AG04450 (cell line): ENCODE results near the gene LYAR. TPM values are rescaled to one million over a fixed set of nuclear protein-coding genes. Genes with fewer than 3 reads are reported as not detected.

Experiments used
- CTCF ChIA-PET: fragments of 300-600, 350-600 bp; formaldehyde crosslinking; extraction: SDS; loops from one replicate; lab custom pipeline; 2022; ENCODE audit warnings: antibody characterized with exemption, inconsistent platforms; lab: Charles Lee
- POLR2A ChIA-PET: fragments of 350-600 bp; formaldehyde crosslinking; extraction: SDS; loops from one replicate; lab custom pipeline; 2021; ENCODE audit warnings: antibody characterized with exemption, inconsistent platforms; lab: Yijun Ruan, JAX
- DNase-seq: peaks from one replicate; pipeline ENCODE4 v3.0.0-alpha.2; 2011; ENCODE audit warnings: low read depth, low spot score
- H3K27ac ChIP-seq: one replicate; pipeline ENCODE4 v1.5.1; 2012; ENCODE audit warnings: low read depth, low read length, control low read depth
- H3K27me3 ChIP-seq: one replicate; pipeline ENCODE4 v1.6.0; 2012; ENCODE audit warnings: low read length; ENCODE audit not compliant: control insufficient read depth, insufficient read depth
- H3K4me3 ChIP-seq: 2 replicates; pipeline ENCODE4 v1.5.1; 2011; ENCODE audit warnings: mild to moderate bottlenecking, low read depth, low read length, control low read depth
- H3K9me3 ChIP-seq: 2 replicates; pipeline ENCODE4 v1.5.1; 2012; ENCODE audit warnings: low read length; ENCODE audit not compliant: control insufficient read depth, insufficient read depth
- polyA plus RNA-seq: library from polyadenylated mRNA; depleted of rRNA; stranded (reverse); fragments of >200 nt; gene quantifications from 2 replicates; pipeline ENCODE4 v1.2.3, GENCODE V29; 2011
- TF ChIP-seq, protein P1 (sequence below): IDR thresholded peaks from 2 replicates; pipeline ENCODE4 v1.5.1; 2011; ENCODE audit warnings: low read depth, low read length, control low read depth, inconsistent platforms

The LYAR gene
- polyA plus RNA-seq, 1 experiment, result 7.8 TPM

DNA sequence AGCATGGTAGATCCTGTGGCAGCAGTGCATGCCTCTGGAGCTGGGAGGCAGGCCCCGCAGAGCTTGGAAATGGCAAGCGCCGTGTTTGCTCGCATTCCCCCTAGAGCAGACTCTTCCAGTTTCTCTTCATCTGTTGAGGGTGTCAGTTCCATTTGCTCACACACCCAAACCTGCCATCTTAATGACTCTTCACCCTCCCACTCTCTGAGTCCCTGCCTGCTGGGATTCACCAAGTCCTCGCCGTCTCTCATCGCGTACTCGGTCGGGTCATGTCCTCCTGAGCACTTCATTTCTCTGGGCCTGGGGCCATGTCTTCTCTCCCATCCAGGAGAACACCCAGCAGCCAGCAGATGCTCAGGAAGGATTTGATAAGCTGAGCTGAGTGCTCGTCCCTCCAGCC lies 17.0 kb upstream of the LYAR start:
- TF ChIP-seq, protein P1, sequence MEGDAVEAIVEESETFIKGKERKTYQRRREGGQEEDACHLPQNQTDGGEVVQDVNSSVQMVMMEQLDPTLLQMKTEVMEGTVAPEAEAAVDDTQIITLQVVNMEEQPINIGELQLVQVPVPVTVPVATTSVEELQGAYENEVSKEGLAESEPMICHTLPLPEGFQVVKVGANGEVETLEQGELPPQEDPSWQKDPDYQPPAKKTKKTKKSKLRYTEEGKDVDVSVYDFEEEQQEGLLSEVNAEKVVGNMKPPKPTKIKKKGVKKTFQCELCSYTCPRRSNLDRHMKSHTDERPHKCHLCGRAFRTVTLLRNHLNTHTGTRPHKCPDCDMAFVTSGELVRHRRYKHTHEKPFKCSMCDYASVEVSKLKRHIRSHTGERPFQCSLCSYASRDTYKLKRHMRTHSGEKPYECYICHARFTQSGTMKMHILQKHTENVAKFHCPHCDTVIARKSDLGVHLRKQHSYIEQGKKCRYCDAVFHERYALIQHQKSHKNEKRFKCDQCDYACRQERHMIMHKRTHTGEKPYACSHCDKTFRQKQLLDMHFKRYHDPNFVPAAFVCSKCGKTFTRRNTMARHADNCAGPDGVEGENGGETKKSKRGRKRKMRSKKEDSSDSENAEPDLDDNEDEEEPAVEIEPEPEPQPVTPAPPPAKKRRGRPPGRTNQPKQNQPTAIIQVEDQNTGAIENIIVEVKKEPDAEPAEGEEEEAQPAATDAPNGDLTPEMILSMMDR, result no peak
- H3K27ac ChIP-seq, result no peak overlapping the region
- POLR2A ChIA-PET, result no interaction called here
- no peaks in the 10 kb centered on the region for H3K27me3 ChIP-seq
- no peaks in the 10 kb centered on the region for H3K9me3 ChIP-seq
- no peak for DNase-seq
- CTCF ChIA-PET, result no interaction called here
- no peak overlapping the region for H3K4me3 ChIP-seq

DNA sequence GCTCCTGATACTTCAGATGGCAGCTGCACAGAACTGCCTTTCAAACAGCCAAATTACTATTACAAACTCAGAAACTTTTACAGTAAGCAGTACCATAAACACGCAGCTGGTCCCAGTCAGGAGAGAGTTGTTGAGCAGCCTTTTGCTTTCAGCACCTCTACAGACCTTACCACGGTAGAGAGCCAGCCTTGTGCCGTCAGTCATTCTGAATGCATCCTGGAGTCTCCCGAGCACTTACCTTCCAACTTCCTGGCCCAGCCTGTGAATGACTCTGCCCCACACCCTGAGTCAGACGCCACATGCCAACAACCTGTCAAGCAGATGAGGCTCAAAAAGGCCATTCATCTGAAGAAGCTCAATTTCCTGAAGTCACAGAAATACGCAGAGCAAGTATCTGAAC lies 12.5 kb upstream of the LYAR start:
- CTCF ChIA-PET, result no interaction called here
- POLR2A ChIA-PET, result interaction anchor here (0.6 kb wide), 1 partner anchor 31 kb away, joined by 3 read pairs; no protein-coding TSS in a partner anchor
- no peaks in the 10 kb centered on the region for H3K27me3 ChIP-seq
- no peak overlapping the region for H3K4me3 ChIP-seq
- no peaks in the 10 kb centered on the region for H3K9me3 ChIP-seq
- no peak for DNase-seq
- TF ChIP-seq, protein P1, result no peak
- no peak overlapping the region for H3K27ac ChIP-seq

DNA sequence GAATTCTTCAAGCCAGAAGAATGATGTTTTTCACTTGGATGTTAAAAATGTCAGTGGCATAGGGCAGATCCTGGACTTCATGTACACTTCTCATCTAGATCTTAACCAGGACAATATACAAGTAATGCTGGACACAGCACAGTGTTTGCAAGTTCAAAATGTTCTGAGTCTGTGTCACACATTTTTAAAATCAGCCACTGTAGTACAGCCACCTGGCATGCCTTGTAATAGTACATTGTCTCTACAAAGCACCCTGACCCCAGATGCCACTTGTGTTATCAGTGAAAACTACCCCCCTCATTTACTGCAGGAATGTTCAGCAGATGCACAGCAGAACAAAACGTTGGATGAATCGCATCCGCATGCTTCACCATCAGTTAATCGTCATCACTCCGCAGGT lies 12.0 kb upstream of the LYAR start:
- ChIA-PET CTCF (no interaction called here), POLR2A (no interaction called here)
- TF ChIP-seq, protein P1, result no peak
- Histone ChIP-seq H3K27ac (no peak overlapping the region), H3K9me3 (no peaks in the 10 kb centered on the region), H3K27me3 (no peaks in the 10 kb centered on the region), H3K4me3 (no peak overlapping the region)
- no peak for DNase-seq

DNA sequence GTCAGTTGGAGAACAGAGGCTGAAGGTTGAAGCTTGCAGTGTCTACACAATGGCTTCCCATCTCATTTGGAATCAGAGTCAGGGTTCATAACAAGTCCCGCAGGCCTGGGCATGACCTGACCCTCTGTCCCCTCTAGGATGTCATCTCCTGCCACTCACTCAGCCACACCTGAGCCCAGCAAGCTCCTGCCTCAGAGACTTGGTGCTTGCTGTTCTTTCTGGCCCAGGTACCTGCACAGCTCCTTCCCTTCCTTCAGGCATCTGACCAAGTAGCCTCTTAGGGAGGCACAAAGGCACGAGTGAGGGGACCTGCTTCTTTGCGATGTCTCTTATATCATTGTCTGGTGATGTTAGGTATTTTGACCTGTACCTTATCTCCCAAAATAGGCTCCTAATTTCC lies 9.1 kb upstream of the LYAR start:
- no peak for DNase-seq
- TF ChIP-seq, protein P1, result no peak
- H3K9me3 ChIP-seq, result no peaks in the 10 kb centered on the region
- no peak overlapping the region for H3K27ac ChIP-seq
- ChIA-PET POLR2A (interaction anchor here (1.2 kb wide), 1 partner anchor 9 kb away, joined by 3 read pairs; the partner anchor contains the start of genes LYAR and ZBTB49), CTCF (no interaction called here)
- H3K4me3 ChIP-seq, result no peak overlapping the region
- no peaks in the 10 kb centered on the region for H3K27me3 ChIP-seq

DNA sequence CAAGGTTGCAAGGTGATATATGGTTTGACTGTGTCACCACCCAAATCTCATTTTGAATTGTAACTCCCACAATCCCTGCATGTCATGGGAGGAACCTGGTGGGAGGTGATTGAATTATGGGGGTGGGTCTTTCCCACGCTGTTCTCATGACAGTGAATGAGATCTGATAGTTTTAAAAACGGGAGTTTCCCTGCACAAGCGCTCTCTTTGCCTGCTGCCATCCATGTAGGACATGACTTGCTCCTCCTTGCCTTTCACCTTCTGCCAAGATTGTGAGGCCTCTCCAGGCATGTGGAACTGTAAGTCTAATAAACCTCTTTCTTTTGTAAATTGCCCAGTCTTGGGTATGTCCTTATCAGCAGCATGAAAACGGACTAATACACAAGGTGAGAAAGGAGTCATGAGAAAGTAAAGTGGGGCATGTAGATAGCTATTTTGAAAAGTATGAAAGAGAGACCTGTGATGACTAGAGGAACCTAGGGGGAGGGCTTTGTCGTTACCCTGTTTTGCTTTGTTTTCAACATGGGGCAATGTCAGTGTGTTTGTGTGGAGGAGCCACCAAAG lies 6.4 kb upstream of the LYAR start:
- H3K27ac ChIP-seq, result no peak overlapping the region
- DNase-seq, result no peak
- ChIA-PET CTCF (no interaction called here), POLR2A (no interaction called here)
- no peaks in the 10 kb centered on the region for H3K9me3 ChIP-seq
- no peak overlapping the region for H3K4me3 ChIP-seq
- no peaks in the 10 kb centered on the region for H3K27me3 ChIP-seq
- TF ChIP-seq, protein P1, result no peak
